ENCODE measurements around the gene PKIB.

DNA sequence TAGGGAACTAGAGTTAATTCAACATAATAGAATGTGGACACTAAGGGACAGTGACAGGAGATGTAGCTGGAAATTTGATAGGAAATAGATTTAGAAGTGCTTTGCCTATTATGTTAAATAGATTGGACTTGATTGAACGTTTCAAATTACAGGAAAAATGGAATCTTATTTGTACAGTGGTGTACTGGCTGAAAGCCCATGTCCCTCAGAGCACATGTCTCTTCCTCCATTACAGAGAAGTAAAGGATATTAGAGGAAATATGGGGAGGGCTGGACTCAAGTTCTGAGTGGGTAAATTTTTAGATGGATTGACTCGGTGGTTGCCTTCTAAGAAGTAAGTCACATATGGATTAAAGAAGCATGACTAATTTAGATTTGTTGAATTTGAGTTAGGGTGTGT is 11.4 kb downstream of the PKIB start:
- TF ChIP-seq, protein P1, sequence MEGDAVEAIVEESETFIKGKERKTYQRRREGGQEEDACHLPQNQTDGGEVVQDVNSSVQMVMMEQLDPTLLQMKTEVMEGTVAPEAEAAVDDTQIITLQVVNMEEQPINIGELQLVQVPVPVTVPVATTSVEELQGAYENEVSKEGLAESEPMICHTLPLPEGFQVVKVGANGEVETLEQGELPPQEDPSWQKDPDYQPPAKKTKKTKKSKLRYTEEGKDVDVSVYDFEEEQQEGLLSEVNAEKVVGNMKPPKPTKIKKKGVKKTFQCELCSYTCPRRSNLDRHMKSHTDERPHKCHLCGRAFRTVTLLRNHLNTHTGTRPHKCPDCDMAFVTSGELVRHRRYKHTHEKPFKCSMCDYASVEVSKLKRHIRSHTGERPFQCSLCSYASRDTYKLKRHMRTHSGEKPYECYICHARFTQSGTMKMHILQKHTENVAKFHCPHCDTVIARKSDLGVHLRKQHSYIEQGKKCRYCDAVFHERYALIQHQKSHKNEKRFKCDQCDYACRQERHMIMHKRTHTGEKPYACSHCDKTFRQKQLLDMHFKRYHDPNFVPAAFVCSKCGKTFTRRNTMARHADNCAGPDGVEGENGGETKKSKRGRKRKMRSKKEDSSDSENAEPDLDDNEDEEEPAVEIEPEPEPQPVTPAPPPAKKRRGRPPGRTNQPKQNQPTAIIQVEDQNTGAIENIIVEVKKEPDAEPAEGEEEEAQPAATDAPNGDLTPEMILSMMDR (IDR thresholded peaks at IDR 0.05): no peak
- TF ChIP-seq POLR2A (IDR thresholded peaks at IDR 0.05): no peak

Data from Peyer's patch (tissue), 4 donors.